NCI-H1436 (cell line): Measurements from ENCODE around the gene MTCH1.

Source experiments
- DNase-seq: peaks from one replicate; lab custom pipeline; 2025; lab: John Stamatoyannopoulos, UW

MTCH1 gene

DNA sequence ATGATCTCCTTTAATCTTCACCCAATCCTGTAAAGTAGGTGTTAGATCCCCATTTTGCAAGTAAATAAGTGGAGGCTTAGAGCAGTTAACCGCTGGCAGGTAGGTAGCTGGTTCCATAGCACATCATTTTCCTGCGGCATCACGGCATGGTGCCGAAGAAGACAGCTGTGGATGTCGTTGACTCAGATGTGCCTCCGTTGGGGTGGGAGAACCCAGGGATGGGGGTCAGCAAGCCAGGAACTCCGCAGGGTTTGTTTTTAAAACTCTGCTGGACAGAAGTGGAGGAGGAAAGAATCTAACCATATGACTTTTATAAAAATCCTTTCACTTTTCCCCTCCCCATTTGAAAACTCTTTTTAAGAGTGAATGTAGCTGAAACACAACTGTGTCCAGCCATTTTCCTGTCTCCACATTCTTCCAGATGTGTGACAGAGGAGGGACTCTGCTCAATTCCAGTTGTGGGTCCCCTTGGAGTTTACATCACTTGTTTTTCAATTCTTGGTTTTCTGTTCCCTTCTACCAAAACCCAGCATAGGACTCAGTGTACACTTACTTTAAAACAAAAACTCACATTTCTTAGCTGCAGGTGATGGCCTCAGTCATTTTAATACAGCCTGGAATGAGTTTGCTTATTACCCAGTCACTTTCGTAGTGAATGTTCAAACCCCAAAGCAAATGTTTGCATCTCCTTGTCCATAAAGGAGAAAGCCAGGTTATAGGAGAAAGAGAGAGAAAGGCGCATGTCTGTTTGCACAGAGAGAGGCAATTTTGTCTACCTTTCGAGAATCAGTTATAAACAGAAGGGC lies 59.1 kb downstream of the MTCH1 start:
- DNase-seq = no peak

DNA sequence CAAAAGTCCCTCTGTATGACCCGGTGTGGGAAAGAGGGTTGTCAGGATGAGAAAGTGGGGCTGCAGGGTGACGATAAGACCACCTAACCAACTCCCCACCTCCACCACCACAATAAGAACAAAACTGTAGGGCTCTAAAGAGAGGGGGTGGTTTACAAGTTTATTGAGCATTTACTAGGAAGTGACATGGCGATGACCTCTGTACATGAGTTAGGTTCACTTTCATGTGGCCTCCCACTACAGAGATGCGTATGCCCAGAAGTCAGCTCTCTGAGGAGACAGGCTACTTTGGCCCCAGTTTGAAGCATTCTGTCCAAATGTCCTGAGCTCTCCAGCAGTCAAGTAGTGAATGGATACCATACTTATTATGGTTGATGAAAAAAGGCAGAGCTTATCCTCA lies 60.2 kb downstream of the MTCH1 start:
- DNase-seq = no peak

DNA sequence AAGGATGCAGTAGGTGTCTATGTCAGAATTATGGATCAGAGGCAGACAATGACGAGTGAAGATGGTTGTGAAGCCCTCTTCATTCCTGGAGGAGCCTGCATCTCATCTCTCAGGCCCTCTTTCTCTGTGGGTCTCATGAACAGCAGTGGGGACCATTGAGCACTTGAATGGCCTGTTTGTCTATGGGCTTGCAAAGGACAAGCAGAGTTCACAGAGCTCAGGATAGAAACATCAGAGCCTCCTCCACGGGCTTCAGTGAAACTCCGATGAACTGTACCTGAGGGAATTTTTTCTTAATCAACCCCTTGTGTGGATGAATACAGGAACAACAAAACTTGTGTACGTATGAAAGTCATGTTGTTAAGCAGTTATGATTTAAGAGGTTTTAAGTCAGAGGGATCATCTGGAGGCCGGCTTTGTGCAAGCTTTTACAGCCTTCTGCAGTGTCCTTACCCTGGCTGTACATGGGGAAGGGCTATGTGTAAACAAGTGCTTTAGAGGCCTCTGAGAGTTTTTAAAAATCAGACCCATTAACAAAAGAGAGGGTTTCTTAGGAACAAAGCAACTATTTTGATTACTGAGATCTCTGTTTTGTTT lies 61.1 kb downstream of the MTCH1 start:
- no peak for DNase-seq

DNA sequence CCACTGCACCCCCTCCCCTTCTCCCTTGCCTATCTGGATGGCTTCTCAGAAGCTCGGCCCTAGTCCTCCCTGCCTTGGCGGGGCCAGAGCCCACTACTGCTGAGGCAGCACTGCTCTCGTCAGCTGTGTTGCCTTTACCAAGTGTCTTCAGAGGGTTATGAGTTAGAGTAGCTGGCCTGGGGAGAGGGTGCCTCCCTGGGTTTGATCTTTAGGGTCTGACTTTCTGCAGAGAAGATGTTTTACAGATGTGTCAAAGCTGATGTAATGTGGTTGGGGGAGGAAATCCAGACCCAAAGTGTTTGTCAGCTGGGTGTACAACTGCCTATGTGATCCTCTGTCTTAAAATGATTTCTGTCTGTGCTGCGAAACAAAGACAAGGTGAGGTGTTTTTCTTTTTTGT lies 61.9 kb downstream of the MTCH1 start:
- no peak for DNase-seq

DNA sequence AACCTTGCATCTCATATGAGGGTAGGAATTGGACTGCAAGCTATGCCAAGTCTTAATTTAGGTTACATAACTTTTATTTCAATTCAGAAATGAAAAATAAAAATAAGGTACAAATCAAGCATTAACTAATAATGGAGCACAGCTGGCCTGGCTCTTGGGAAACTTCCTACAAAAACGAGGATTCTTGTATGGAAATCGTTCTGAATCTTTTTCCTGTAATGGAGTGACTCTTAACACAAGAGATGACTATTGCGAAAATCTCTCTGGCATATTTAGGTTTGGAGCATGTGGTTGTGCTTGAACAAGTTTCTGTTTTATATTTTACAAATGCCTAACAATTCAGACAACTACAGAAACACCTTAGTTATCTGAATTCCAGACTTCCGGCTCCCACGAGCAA lies 65.5 kb downstream of the MTCH1 start:
- DNase-seq = no peak

DNA sequence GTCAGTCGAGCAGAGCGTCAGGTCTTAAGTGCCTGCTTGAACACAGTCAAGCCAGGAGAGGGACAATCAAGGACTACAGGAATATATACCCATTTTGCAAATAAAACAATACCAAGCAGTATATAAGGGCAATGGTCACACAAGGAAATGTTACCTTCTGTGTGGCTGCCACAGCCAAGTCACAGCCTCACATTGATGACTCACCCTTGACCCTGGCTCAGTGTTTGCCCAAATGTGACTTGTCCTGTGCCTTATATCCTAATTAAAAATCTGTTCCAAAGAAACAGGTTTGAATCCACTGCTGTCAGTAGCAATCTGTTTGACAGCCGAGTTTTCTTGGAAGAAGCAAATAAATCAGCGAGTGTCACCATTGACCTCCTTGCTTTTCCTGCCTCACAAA lies 65.9 kb downstream of the MTCH1 start:
- no peak for DNase-seq
